ENCODE measurements around the gene PLCB1. TPM values are rescaled to one million over a fixed set of nuclear protein-coding genes. Genes with fewer than 3 reads are reported as not detected.
A peak's percentile ranks its signal among the peaks of the same experiment; 100 is the strongest.

Gene PLCB1
- total RNA-seq, 1 donor, result 35.4 TPM

DNA sequence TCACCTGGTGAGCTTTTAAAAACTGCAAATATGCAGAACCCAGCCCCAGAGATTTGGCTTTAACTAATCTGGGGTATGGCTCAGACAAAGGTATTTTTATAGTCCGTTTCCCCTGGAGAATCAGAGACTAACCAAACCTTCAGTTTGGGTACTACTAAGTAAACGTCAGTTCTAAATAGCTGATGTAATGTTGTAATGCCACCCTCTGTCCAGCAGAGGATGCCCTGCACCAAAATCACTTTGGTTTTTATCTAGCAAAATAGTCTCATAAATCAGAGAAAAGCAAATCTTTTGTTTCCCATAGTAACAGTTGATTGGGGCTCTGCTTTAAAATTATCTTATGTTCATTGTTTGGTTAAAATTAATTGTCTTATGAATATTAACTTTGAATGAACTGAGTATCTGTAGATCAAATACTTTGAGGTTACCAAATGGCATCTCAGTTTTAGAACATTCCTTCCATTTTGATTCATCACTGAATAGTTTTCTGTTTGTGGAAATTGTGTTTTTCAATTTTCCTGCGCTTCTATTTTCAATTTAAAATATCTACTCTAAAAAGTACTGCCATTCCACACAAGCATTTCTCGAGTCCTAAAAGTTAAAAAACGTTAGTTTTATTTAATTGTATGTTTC is 658.5 kb downstream of the PLCB1 start:
- H3K4me3 ChIP-seq (ENCODE audit: low read depth, low read length), result no peak overlapping the region
- peak; percentile 98 for TF ChIP-seq CTCF (IDR thresholded peaks at IDR 0.05; ENCODE audit: insufficient read depth, low read depth, low read length)
- peak; percentile 52 for DNase-seq (ENCODE audit: low read depth)

DNA sequence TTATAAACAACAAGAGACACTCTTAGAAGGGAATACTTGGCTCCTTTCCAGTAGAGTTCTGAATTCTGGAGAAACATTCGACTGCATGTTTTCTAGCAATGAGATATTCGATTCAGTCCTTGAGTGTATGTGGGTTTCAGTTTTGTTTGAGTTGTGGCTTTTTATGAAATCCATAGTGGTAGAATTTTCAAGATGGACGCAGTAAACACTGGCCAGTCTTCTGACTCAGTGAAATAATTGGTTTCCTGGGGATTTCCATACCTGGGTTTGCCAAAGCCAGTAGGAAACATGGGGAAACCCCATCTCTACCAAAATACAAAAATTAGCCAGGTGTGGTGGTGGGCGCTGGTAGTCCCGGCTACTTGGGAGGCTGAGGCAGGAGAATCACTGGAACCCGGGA is 663.3 kb downstream of the PLCB1 start:
- no peak for TF ChIP-seq CTCF (IDR thresholded peaks at IDR 0.05; ENCODE audit: insufficient read depth, low read depth, low read length)
- no peak for DNase-seq (ENCODE audit: low read depth)
- H3K4me3 ChIP-seq (ENCODE audit: low read depth, low read length), result no peak overlapping the region

- no peak for TF ChIP-seq CTCF (IDR thresholded peaks at IDR 0.05; ENCODE audit: insufficient read depth, low read depth, low read length)
- DNase-seq (ENCODE audit: low read depth), result peak; percentile 21
These were observed 664.1 kb downstream of the PLCB1 start for GRCh38 chr20:8796088-8796660.

DNA sequence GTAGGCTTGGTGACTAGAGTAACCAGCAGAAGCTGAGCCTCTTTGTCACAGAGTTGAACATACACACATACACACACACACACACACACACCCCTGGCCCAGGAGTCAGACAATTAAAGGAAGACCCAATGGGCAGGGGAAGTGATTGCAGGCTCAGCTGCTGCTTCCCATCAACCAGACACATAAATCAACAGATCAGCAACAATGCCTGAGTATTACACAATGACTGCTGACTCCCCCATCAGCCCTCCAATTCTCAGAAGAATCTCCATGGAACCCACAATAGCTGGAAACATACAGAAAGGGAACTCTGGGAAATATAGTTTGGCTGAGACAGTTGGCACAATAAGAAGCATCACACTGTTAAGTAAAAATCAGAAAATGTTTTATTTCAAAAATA is 666.4 kb downstream of the PLCB1 start:
- H3K4me3 ChIP-seq (ENCODE audit: low read depth, low read length), result no peak overlapping the region
- DNase-seq (ENCODE audit: low read depth), result peak; percentile 21
- no peak for TF ChIP-seq CTCF (IDR thresholded peaks at IDR 0.05; ENCODE audit: insufficient read depth, low read depth, low read length)

More at GRCh38 chr20:8796088-8796660, 664.1 kb downstream of the PLCB1 start:
- H3K4me3 ChIP-seq (ENCODE audit: low read depth, low read length), result no peak overlapping the region

DNA sequence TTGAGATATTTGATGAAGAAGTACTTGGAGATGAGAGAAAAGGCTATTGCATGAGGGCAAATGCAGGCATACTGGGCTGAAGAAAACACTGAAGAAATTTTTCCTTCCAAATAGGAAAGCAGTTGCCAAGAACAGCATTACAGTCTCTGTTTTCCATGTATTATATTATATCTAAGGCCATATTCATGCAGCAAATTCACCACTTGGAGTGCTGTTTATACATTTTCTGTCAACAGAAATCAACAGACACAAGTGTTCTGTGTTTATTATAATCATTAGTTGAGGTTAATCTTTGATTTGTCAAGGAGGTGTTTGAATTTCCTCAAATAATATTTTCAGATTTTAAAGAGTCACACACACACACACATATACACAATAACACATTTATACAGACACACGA is 668.0 kb downstream of the PLCB1 start:
- H3K4me3 ChIP-seq (ENCODE audit: low read depth, low read length), result no peak overlapping the region
- DNase-seq (ENCODE audit: low read depth), result no peak
- TF ChIP-seq CTCF (IDR thresholded peaks at IDR 0.05; ENCODE audit: insufficient read depth, low read depth, low read length), result peak; percentile 9

GRCh38 chr20:8801686-8802085 is 669.6 kb downstream of the PLCB1 start:
- no peak for DNase-seq (ENCODE audit: low read depth)
- no peak for TF ChIP-seq CTCF (IDR thresholded peaks at IDR 0.05; ENCODE audit: insufficient read depth, low read depth, low read length)
- H3K4me3 ChIP-seq (ENCODE audit: low read depth, low read length), result no peak overlapping the region

GRCh38 chr20:8803065-8803464 is 671.0 kb downstream of the PLCB1 start:
- H3K4me3 ChIP-seq (ENCODE audit: low read depth, low read length), result no peak overlapping the region
- TF ChIP-seq CTCF (IDR thresholded peaks at IDR 0.05; ENCODE audit: insufficient read depth, low read depth, low read length), result no peak
- DNase-seq (ENCODE audit: low read depth), result no peak

All from fibroblast of villous mesenchyme (primary cell).